NOMO-1 treated with DMSO at 0.1 percent for 48 hours (cell line): Measurements from ENCODE around the gene ZBTB8A.
"Not testable (repeated sequence)": the region's sequence is repeated elsewhere in the genome, so short reads cannot be mapped to it uniquely, and the experiment has no call there.

ENCODE experiments used
- DNase-seq: peaks from one replicate; lab custom pipeline; 2025; ENCODE audit not compliant: unreplicated experiment; lab: John Stamatoyannopoulos, UW

The ZBTB8A gene

GRCh38 chr1:32536117-32536516 lies 3.1 kb upstream of the ZBTB8A start:
- peak; percentile 81 for DNase-seq

GRCh38 chr1:32536764-32537163 lies 2.5 kb upstream of the ZBTB8A start:
- no peak for DNase-seq

GRCh38 chr1:32539584-32540571 lies 651 bp downstream of the ZBTB8A start:
- DNase-seq: peak; percentile 15

- no peak for DNase-seq
Observed at GRCh38 chr1:32540605-32541004, 1.4 kb downstream of the ZBTB8A start.

GRCh38 chr1:32541064-32541566 lies 1.9 kb downstream of the ZBTB8A start:
- no peak for DNase-seq

- DNase-seq: no peak
Observed at GRCh38 chr1:32546611-32547010, 7.4 kb downstream of the ZBTB8A start.

- DNase-seq: no peak
Observed at GRCh38 chr1:32549616-32550015, 10.4 kb downstream of the ZBTB8A start.

GRCh38 chr1:32554288-32554687 lies 15.1 kb downstream of the ZBTB8A start:
- DNase-seq: no peak

- not testable (repeated sequence) for DNase-seq
Observed at GRCh38 chr1:32557035-32557434, 17.8 kb downstream of the ZBTB8A start.

- DNase-seq: no peak
Observed at GRCh38 chr1:32557812-32558211, 18.6 kb downstream of the ZBTB8A start.

- no peak for DNase-seq
Observed at GRCh38 chr1:32568929-32569328, 29.7 kb downstream of the ZBTB8A start.

GRCh38 chr1:32580348-32581017 lies 41.3 kb downstream of the ZBTB8A start:
- DNase-seq: no peak

- DNase-seq: no peak
Observed at GRCh38 chr1:32592943-32593342, 53.7 kb downstream of the ZBTB8A start.

GRCh38 chr1:32600034-32600433 lies 60.8 kb downstream of the ZBTB8A start:
- DNase-seq: no peak

GRCh38 chr1:32605711-32606424 lies 66.6 kb downstream of the ZBTB8A start:
- no peak for DNase-seq

GRCh38 chr1:32606565-32607371 lies 67.5 kb downstream of the ZBTB8A start:
- DNase-seq: no peak

GRCh38 chr1:32609180-32609579 lies 70.0 kb downstream of the ZBTB8A start:
- no peak for DNase-seq

GRCh38 chr1:32611859-32612188 lies 72.6 kb downstream of the ZBTB8A start:
- no peak for DNase-seq

GRCh38 chr1:32612189-32612881 lies 73.1 kb downstream of the ZBTB8A start:
- no peak for DNase-seq

- no peak for DNase-seq
Observed at GRCh38 chr1:32613472-32613871, 74.2 kb downstream of the ZBTB8A start.
